Duodenal mucosa (tissue), 2 donors: ENCODE data around the gene NF1.

Experiments used
- H3K27ac ChIP-seq: one replicate; pipeline ENCODE4 v1.7.0; 2013; ENCODE audit warnings: low read depth, low read length
- H3K27me3 ChIP-seq, 2 donors: one replicate each; pipeline ENCODE4 v1.7.0; 2013; ENCODE audit warnings: low read length in 2 of 2, control low read depth in 1 of 2; ENCODE audit not compliant: insufficient read depth in 2 of 2, control insufficient read depth in 1 of 2
- H3K36me3 ChIP-seq, 2 donors: one replicate each; pipeline ENCODE4 v1.7.0; 2013; ENCODE audit warnings: low read length in 2 of 2, control low read depth in 1 of 2; ENCODE audit not compliant: insufficient read depth in 2 of 2, control insufficient read depth in 1 of 2
- H3K4me1 ChIP-seq, 2 donors: one replicate each; pipeline ENCODE4 v1.7.0; 2013; ENCODE audit warnings: low read length in 2 of 2, control low read depth in 1 of 2; ENCODE audit not compliant: insufficient read depth in 2 of 2, control insufficient read depth in 1 of 2
- H3K4me3 ChIP-seq, 2 donors: one replicate each; pipeline ENCODE4 v1.7.0; 2013; ENCODE audit warnings: low read length in 2 of 2, low read depth in 1 of 2
- H3K9ac ChIP-seq, 2 donors: one replicate each; pipeline ENCODE4 v1.7.0; 2013; ENCODE audit warnings: low read length in 2 of 2, low read depth in 1 of 2
- H3K9me3 ChIP-seq, 2 donors: one replicate each; pipeline ENCODE4 v1.7.0; 2013; ENCODE audit warnings: low read length in 2 of 2, control low read depth in 1 of 2; ENCODE audit not compliant: control insufficient read depth in 1 of 2

Gene NF1

GRCh38 chr17:31401456-31402254 lies 306.9 kb downstream of the NF1 start:
- H3K27me3 ChIP-seq = no peaks in the 10 kb centered on the region
- H3K9ac ChIP-seq = no peak overlapping the region
- no peak overlapping the region for H3K4me3 ChIP-seq
- no peaks in the 10 kb centered on the region for H3K36me3 ChIP-seq
- no peak overlapping the region for H3K27ac ChIP-seq
- no peaks in the 10 kb centered on the region for H3K4me1 ChIP-seq
- no peaks in the 10 kb centered on the region for H3K9me3 ChIP-seq

GRCh38 chr17:31404028-31404949 lies 309.5 kb downstream of the NF1 start:
- H3K4me3 ChIP-seq = no peak overlapping the region
- H3K27ac ChIP-seq = no peak overlapping the region
- H3K27me3 ChIP-seq = peaks cover 0 to 4% of the 10 kb centered on the region in 2 donors
- no peaks in the 10 kb centered on the region for H3K9me3 ChIP-seq
- no peak overlapping the region for H3K9ac ChIP-seq
- no peaks in the 10 kb centered on the region for H3K4me1 ChIP-seq
- no peaks in the 10 kb centered on the region for H3K36me3 ChIP-seq

- no peaks in the 10 kb centered on the region for H3K4me1 ChIP-seq
- H3K4me3 ChIP-seq = no peak overlapping the region
- no peaks in the 10 kb centered on the region for H3K36me3 ChIP-seq
- H3K27me3 ChIP-seq = peaks cover 0 to 4% of the 10 kb centered on the region in 2 donors
- no peak overlapping the region for H3K27ac ChIP-seq
- H3K9me3 ChIP-seq = no peaks in the 10 kb centered on the region
- no peak overlapping the region for H3K9ac ChIP-seq
Observed at GRCh38 chr17:31405890-31406371, 311.2 kb downstream of the NF1 start.

- H3K27ac ChIP-seq = no peak overlapping the region
- H3K4me1 ChIP-seq = no peaks in the 10 kb centered on the region
- no peak overlapping the region for H3K9ac ChIP-seq
- H3K4me3 ChIP-seq = no peak overlapping the region
- H3K27me3 ChIP-seq = peaks cover 0 to 4% of the 10 kb centered on the region in 2 donors
- no peaks in the 10 kb centered on the region for H3K9me3 ChIP-seq
- H3K36me3 ChIP-seq = no peaks in the 10 kb centered on the region
Observed at GRCh38 chr17:31408586-31408985, 313.8 kb downstream of the NF1 start.

- H3K36me3 ChIP-seq = no peaks in the 10 kb centered on the region
- H3K27me3 ChIP-seq = peaks cover 0 to 4% of the 10 kb centered on the region in 2 donors
- peaks cover 0 to 6% of the 10 kb centered on the region in 2 donors for H3K4me1 ChIP-seq
- H3K9ac ChIP-seq = no peak overlapping the region
- no peaks in the 10 kb centered on the region for H3K9me3 ChIP-seq
- H3K4me3 ChIP-seq = no peak overlapping the region
- no peak overlapping the region for H3K27ac ChIP-seq
Observed at GRCh38 chr17:31411707-31412285, 317.0 kb downstream of the NF1 start.

- Histone ChIP-seq H3K27me3 (no peaks in the 10 kb centered on the region), H3K27ac (no peak overlapping the region), H3K9ac (no peak overlapping the region), H3K4me3 (no peak overlapping the region), H3K36me3 (no peaks in the 10 kb centered on the region), H3K9me3 (no peaks in the 10 kb centered on the region), H3K4me1 (peaks cover 0 to 6% of the 10 kb centered on the region in 2 donors)
Observed at GRCh38 chr17:31412511-31412910, 317.7 kb downstream of the NF1 start.

- Histone ChIP-seq H3K9ac (no peak overlapping the region), H3K27ac (no peak overlapping the region)
Observed at GRCh38 chr17:31413081-31413799, 318.5 kb downstream of the NF1 start.

GRCh38 chr17:31413874-31414549 lies 319.2 kb downstream of the NF1 start:
- Histone ChIP-seq H3K27me3 (no peaks in the 10 kb centered on the region), H3K4me1 (peaks cover 0 to 6% of the 10 kb centered on the region in 2 donors), H3K9me3 (no peaks in the 10 kb centered on the region), H3K4me3 (no peak overlapping the region), H3K9ac (no peak overlapping the region), H3K27ac (no peak overlapping the region), H3K36me3 (no peaks in the 10 kb centered on the region)

More at GRCh38 chr17:31413081-31413799, 318.5 kb downstream of the NF1 start:
- H3K36me3 ChIP-seq = no peaks in the 10 kb centered on the region
- no peaks in the 10 kb centered on the region for H3K9me3 ChIP-seq
- H3K27me3 ChIP-seq = no peaks in the 10 kb centered on the region
- H3K4me3 ChIP-seq = no peak overlapping the region
- peaks cover 0 to 6% of the 10 kb centered on the region in 2 donors for H3K4me1 ChIP-seq

GRCh38 chr17:31414550-31414918 lies 319.8 kb downstream of the NF1 start:
- H3K27me3 ChIP-seq = no peaks in the 10 kb centered on the region

More at GRCh38 chr17:31414550-31414918, 319.8 kb downstream of the NF1 start:
- H3K4me1 ChIP-seq = peaks cover 0 to 6% of the 10 kb centered on the region in 2 donors
- H3K27ac ChIP-seq = no peak overlapping the region
- H3K4me3 ChIP-seq = no peak overlapping the region
- H3K36me3 ChIP-seq = no peaks in the 10 kb centered on the region
- no peaks in the 10 kb centered on the region for H3K9me3 ChIP-seq
- H3K9ac ChIP-seq = no peak overlapping the region
